PC-9 (cell line): ENCODE data around the gene NEO1. TPM values are rescaled to one million over a fixed set of nuclear protein-coding genes. Genes with fewer than 3 reads are reported as not detected.
A peak's percentile ranks its signal among the peaks of the same experiment; 100 is the strongest.

Experiments
- BruUV-seq: library from RNA; stranded (reverse); fragments of 400-500 nt; replicated peaks from 2 replicates; lab custom pipeline; 2021; lab: Mats Ljungman, UMichigan
- CTCF ChIA-PET: fragments of 300-600 bp; sonication (Branson Sonifier 250); formaldehyde crosslinking; loops from one replicate; lab custom pipeline; 2022; ENCODE audit warnings: antibody characterized with exemption; lab: Charles Lee
- POLR2A ChIA-PET: fragments of 300-600 bp; sonication (Branson Sonifier 250); formaldehyde crosslinking; loops from one replicate; lab custom pipeline; 2022; ENCODE audit warnings: antibody characterized with exemption; ENCODE audit not compliant: unreplicated experiment; lab: Charles Lee
- DNase-seq, 2 experiments: peaks; one replicate each; pipeline versions ENCODE4 v3.0.0 to v3.0.0-alpha.2; 2015 to 2022; ENCODE audit warnings: mixed read lengths in 1 of 2
- H2AFZ ChIP-seq: fragments of 200-600 bp; sonication (generic); 2 replicates; pipeline ENCODE4 v1.8.1; 2017; ENCODE audit warnings: antibody characterized with exemption
- H3F3A ChIP-seq: fragments of 200-600 bp; sonication (generic); 2 replicates; pipeline ENCODE4 v1.8.1; 2017; ENCODE audit warnings: antibody characterized with exemption, mild to moderate bottlenecking, low read depth; ENCODE audit not compliant: insufficient read depth
- H3K27ac ChIP-seq: fragments of 200-600 bp; sonication (generic); 2 replicates; pipeline ENCODE4 v1.6.1; 2016; ENCODE audit warnings: mixed run types
- H3K27me3 ChIP-seq: fragments of 200-600 bp; sonication (generic); 2 replicates; pipeline ENCODE4 v1.6.1; 2016; ENCODE audit warnings: low read depth, mixed run types; ENCODE audit not compliant: insufficient read depth
- H3K36me3 ChIP-seq: fragments of 200-600 bp; sonication (generic); 2 replicates; pipeline ENCODE4 v1.6.1; 2016; ENCODE audit warnings: low read depth, mixed run types
- H3K4me1 ChIP-seq: fragments of 200-600 bp; sonication (generic); replicated peaks from 2 replicates; pipeline ENCODE4 v1.6.1; 2016; ENCODE audit warnings: mixed run types; ENCODE audit not compliant: insufficient read depth
- H3K4me2 ChIP-seq: fragments of 200-600 bp; sonication (generic); 2 replicates; pipeline ENCODE4 v1.6.1; 2017; ENCODE audit warnings: mixed run types
- H3K4me3 ChIP-seq: fragments of 200-600 bp; sonication (generic); 2 replicates; pipeline ENCODE4 v1.6.1; 2016; ENCODE audit warnings: mixed run types
- H3K79me2 ChIP-seq: fragments of 200-600 bp; sonication (generic); 2 replicates; pipeline ENCODE4 v1.6.1; 2017; ENCODE audit warnings: low read depth, mixed run types
- H3K9me2 ChIP-seq: fragments of 200-600 bp; sonication (generic); 2 replicates; pipeline ENCODE4 v1.8.1; 2017; ENCODE audit warnings: mild to moderate bottlenecking; ENCODE audit not compliant: insufficient read depth
- H3K9me3 ChIP-seq: fragments of 200-600 bp; sonication (generic); 2 replicates; pipeline ENCODE4 v1.8.1; 2016; ENCODE audit warnings: low read depth; ENCODE audit not compliant: insufficient read depth
- H4K20me1 ChIP-seq: fragments of 200-600 bp; sonication (generic); 2 replicates; pipeline ENCODE4 v1.8.1; 2017; ENCODE audit not compliant: insufficient read depth
- EZH2 ChIP-seq: fragments of 200-600 bp; sonication (generic); IDR thresholded peaks from 2 replicates; pipeline ENCODE4 v1.8.0; 2017; ENCODE audit warnings: antibody characterized with exemption, low read depth
- intact Hi-C: fragments of 100-400 bp; cut with micrococcal nuclease; formaldehyde crosslinking; loops from one replicate; pipeline ENCODE4 v1.10.0; 2022; ENCODE audit not compliant: unreplicated experiment
- total RNA-seq: library from RNA; stranded (reverse); gene quantifications from 2 replicates; pipeline ENCODE4 v1.2.3, GENCODE V29; 2021
- TF ChIP-seq, protein P1 (sequence below): fragments of 200-600 bp; sonication (generic); conservative IDR thresholded peaks from 2 replicates; pipeline ENCODE4 v1.6.1; 2017; ENCODE audit warnings: mixed run types, antibody characterized with exemption, mild to moderate bottlenecking, moderate library complexity

NEO1 gene
- total RNA-seq, 1 experiment from 2014 or later = 5.2 TPM

DNA sequence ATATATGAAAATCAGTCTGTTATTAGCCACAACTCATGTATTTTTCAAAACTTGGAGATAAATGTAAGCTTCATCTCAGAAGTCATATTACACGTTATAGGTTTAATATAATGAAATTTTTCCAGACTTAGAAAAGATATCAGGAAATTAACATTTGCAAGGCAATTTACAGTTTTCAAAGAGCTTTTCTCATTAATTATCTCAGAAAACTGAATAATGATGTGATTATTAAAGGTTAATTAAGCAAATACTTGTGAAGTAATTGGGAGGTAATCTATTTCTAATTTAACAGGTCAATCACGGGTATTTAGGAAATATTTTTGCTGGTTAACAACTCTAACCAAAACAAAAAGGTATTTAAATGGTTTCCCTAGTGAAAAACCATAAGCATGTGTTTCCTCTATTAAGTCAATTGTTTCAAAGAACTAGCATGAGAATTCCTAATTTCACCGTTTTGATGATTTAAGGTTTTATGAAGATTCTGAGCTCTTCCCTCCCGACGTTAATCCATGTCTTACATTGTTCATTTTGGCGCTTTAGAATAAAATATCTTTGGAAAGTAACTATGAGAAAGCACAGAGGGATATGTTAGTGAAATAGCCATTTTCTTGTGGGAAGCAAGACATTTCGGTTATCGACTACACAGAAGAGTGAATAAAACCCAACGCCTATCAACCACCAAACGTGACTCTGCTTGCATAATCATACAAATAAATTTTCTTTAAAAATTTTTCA lies 1.5 kb upstream of the NEO1 start:
- intact Hi-C loops = no loop called here
- Histone ChIP-seq H3K79me2 (no peaks in the 10 kb centered on the region), H3K36me3 (no peaks in the 10 kb centered on the region), H3K27ac (no peak overlapping the region), H2AFZ (peak overlapping the region; percentile 93; the same call in 1 of the 2 replicates), H3K9me2 (no peaks in the 10 kb centered on the region), H3K4me2 (peak overlapping the region; percentile 84), H3K27me3 (peaks cover 29% of the 10 kb centered on the region), H4K20me1 (no peaks in the 10 kb centered on the region), H3F3A (no peaks in the 10 kb centered on the region), H3K4me3 (peak overlapping the region; percentile 93; the same call in 1 of the 2 replicates), H3K9me3 (no peaks in the 10 kb centered on the region), H3K4me1 (0 out of 2 replicates have a peak, but pooled peaks cover 4% of the 10 kb centered on the region)
- TF ChIP-seq EZH2 = no peak
- TF ChIP-seq, protein P1, sequence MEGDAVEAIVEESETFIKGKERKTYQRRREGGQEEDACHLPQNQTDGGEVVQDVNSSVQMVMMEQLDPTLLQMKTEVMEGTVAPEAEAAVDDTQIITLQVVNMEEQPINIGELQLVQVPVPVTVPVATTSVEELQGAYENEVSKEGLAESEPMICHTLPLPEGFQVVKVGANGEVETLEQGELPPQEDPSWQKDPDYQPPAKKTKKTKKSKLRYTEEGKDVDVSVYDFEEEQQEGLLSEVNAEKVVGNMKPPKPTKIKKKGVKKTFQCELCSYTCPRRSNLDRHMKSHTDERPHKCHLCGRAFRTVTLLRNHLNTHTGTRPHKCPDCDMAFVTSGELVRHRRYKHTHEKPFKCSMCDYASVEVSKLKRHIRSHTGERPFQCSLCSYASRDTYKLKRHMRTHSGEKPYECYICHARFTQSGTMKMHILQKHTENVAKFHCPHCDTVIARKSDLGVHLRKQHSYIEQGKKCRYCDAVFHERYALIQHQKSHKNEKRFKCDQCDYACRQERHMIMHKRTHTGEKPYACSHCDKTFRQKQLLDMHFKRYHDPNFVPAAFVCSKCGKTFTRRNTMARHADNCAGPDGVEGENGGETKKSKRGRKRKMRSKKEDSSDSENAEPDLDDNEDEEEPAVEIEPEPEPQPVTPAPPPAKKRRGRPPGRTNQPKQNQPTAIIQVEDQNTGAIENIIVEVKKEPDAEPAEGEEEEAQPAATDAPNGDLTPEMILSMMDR = no peak
- BruUV-seq = no TSS peak
- ChIA-PET POLR2A (no interaction called here), CTCF (no interaction called here)
- no peak for DNase-seq

DNA sequence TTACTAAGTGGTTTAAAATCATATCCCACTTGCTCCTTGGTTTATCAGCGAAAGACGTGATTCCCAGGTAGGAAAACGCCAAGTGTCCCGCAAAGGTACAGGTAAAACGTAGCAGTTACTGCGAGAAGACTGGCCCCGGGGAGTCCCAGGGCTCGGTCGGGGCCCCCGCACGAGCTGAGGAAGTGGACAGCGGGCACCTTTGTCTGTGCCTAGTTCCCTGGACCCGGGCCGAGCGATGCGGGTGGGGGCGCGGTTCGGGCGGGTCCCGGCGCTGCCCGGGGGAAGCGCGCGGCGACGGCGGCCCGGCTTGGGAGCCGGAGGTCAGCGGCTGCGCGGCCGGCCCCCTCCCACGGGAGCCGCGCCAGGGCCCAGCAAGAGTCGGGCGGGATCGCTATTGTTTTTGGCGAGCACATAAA lies 864 bp upstream of the NEO1 start:
- Histone ChIP-seq H3K4me2 (peak overlapping the region; percentile 84), H3K27ac (no peak overlapping the region), H3K79me2 (no peaks in the 10 kb centered on the region), H3K4me3 (peak overlapping the region; percentile 93), H3K9me3 (no peaks in the 10 kb centered on the region), H3K36me3 (no peaks in the 10 kb centered on the region), H4K20me1 (no peaks in the 10 kb centered on the region), H3F3A (no peaks in the 10 kb centered on the region), H3K4me1 (0 out of 2 replicates have a peak, but pooled peaks cover 4% of the 10 kb centered on the region), H2AFZ (peak overlapping the region; percentile 93), H3K9me2 (no peaks in the 10 kb centered on the region), H3K27me3 (peaks cover 29% of the 10 kb centered on the region)
- intact Hi-C loops = no loop called here
- TF ChIP-seq, protein P1 = no peak
- TF ChIP-seq EZH2 = no peak
- BruUV-seq = no TSS peak
- no peak for DNase-seq
- CTCF ChIA-PET = no interaction called here
- POLR2A ChIA-PET = no interaction called here

DNA sequence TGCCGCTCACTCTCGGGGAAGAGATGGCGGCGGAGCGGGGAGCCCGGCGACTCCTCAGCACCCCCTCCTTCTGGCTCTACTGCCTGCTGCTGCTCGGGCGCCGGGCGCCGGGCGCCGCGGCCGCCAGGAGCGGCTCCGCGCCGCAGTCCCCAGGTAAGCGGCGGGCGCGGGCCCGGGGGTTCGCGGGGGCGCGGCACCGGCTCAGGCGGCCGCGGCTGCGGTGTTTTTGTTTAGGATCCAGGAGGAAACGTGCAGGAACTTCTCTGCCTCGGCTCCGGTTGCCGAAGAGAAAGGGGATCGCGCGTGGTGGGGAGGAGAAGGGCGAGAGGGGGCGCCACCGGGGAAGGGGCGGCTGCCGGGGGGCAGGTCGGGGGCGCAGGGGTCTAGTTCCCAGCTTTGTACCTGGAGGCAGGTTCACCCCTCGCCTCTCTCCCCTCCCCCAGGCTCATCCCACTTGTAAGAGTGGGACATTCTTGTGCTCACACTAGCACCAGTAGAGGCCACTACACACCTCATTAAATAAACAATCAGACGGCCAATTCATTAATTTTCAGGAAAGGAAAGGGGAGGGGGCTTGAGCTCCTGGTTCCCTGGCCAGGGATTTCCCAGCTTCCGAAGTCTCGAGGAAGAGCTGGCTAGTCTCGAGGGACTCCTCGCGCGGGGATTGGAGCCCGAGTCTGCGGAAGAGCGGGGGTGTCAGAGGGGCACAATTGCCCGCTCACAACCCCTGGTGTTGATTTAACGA lies 562 bp downstream of the NEO1 start:
- intact Hi-C loops = no loop called here
- Histone ChIP-seq H3K79me2 (no peaks in the 10 kb centered on the region), H2AFZ (peak overlapping the region; percentile 60; the same call in 1 of the 2 replicates), H3K36me3 (no peaks in the 10 kb centered on the region), H3F3A (no peaks in the 10 kb centered on the region), H3K27ac (no peak overlapping the region), H4K20me1 (no peaks in the 10 kb centered on the region), H3K27me3 (peaks cover 29% of the 10 kb centered on the region), H3K4me2 (peak overlapping the region; percentile 74), H3K9me3 (no peaks in the 10 kb centered on the region), H3K9me2 (no peaks in the 10 kb centered on the region), H3K4me3 (peak overlapping the region; percentile 71), H3K4me1 (0 out of 2 replicates have a peak, but pooled peaks cover 4% of the 10 kb centered on the region)
- TF ChIP-seq, protein P1 = peak; percentile 41; the same call in 1 of the 2 replicates
- TF ChIP-seq EZH2 = no peak
- ChIA-PET POLR2A (interaction anchor here (0.6 kb wide), 2 partner anchors 521 to 731 kb away, joined by 3 to 6 read pairs; no protein-coding TSS in a partner anchor), CTCF (no interaction called here)
- BruUV-seq = no TSS peak
- DNase-seq = peak in 1 of 2 experiments; percentile 9
